Astrocyte (in vitro differentiated cells and primary cell): Measurements from ENCODE around the gene BLACAT1. TPM values are rescaled to one million over a fixed set of nuclear protein-coding genes. Genes with fewer than 3 reads are reported as not detected.

Experiments used
- DNase-seq: peaks from one replicate; pipeline ENCODE4 v3.0.0-alpha.2; 2010; ENCODE audit warnings: low read depth
- FAIRE-seq: peaks from 2 replicates; lab custom pipeline; 2011; peaks lifted over from hg19 to GRCh38; lab: Jason Lieb, UNC
- H2AFZ ChIP-seq: 2 replicates; pipeline ENCODE4 v1.6.0; 2012; ENCODE audit warnings: low read depth, low read length, inconsistent platforms
- H3K27ac ChIP-seq: 2 replicates; pipeline ENCODE4 v1.5.1; 2011; ENCODE audit warnings: low read depth, low read length, inconsistent platforms
- H3K27me3 ChIP-seq: 2 replicates; pipeline ENCODE4 v1.6.0; 2011; ENCODE audit warnings: low read length, inconsistent platforms; ENCODE audit not compliant: insufficient read depth
- H3K36me3 ChIP-seq: 2 replicates; pipeline ENCODE4 v1.5.1; 2011; ENCODE audit warnings: low read length, inconsistent platforms; ENCODE audit not compliant: insufficient read depth
- H3K4me1 ChIP-seq: 2 replicates; pipeline ENCODE4 v1.5.1; 2011; ENCODE audit warnings: low read length, inconsistent platforms; ENCODE audit not compliant: insufficient read depth
- H3K4me2 ChIP-seq: 2 replicates; pipeline ENCODE4 v1.6.0; 2012; ENCODE audit warnings: low read length, inconsistent platforms
- H3K4me3 ChIP-seq: 2 replicates; pipeline ENCODE4 v1.5.1; 2011; ENCODE audit warnings: low read depth, mild to moderate bottlenecking, low read length, inconsistent platforms; ENCODE audit not compliant: insufficient read depth
- H3K79me2 ChIP-seq: 2 replicates; pipeline ENCODE4 v1.6.0; 2012; ENCODE audit warnings: mild to moderate bottlenecking, low read length, inconsistent platforms; ENCODE audit not compliant: insufficient read depth
- H3K9ac ChIP-seq: 2 replicates; pipeline ENCODE4 v1.6.0; 2012; ENCODE audit warnings: mild to moderate bottlenecking, low read length, inconsistent platforms
- H3K9me3 ChIP-seq: 2 replicates; pipeline ENCODE4 v1.5.1; 2012; ENCODE audit warnings: low read depth, mild to moderate bottlenecking, low read length, inconsistent platforms; ENCODE audit not compliant: insufficient read depth
- H4K20me1 ChIP-seq: 2 replicates; pipeline ENCODE4 v1.6.0; 2012; ENCODE audit warnings: low read length, inconsistent platforms; ENCODE audit not compliant: insufficient read depth
- H3K27ac Mint-ChIP-seq: one replicate; pipeline ENCODE4 v1.8.0; 2021; ENCODE audit warnings: mild to moderate bottlenecking, mixed read lengths; ENCODE audit not compliant: unreplicated experiment
- H3K27me3 Mint-ChIP-seq: one replicate; pipeline ENCODE4 v1.8.0; 2021; ENCODE audit warnings: low read depth, mixed read lengths; ENCODE audit not compliant: unreplicated experiment
- H3K36me3 Mint-ChIP-seq: one replicate; pipeline ENCODE4 v1.8.0; 2021; ENCODE audit warnings: low read depth, mixed read lengths; ENCODE audit not compliant: unreplicated experiment
- H3K4me1 Mint-ChIP-seq: one replicate; pipeline ENCODE4 v1.8.0; 2021; ENCODE audit warnings: low read depth, mixed read lengths; ENCODE audit not compliant: unreplicated experiment
- H3K4me3 Mint-ChIP-seq: one replicate; pipeline ENCODE4 v1.8.0; 2021; ENCODE audit warnings: mild to moderate bottlenecking, moderate library complexity, mixed read lengths; ENCODE audit not compliant: unreplicated experiment
- H3K9me3 Mint-ChIP-seq: one replicate; pipeline ENCODE4 v1.8.0; 2021; ENCODE audit warnings: mild to moderate bottlenecking, mixed read lengths; ENCODE audit not compliant: unreplicated experiment
- CTCF ChIP-seq: IDR thresholded peaks from 2 replicates; pipeline ENCODE4 v1.5.1; 2011; ENCODE audit warnings: low read depth, mild to moderate bottlenecking, inconsistent platforms, low read length, moderate library complexity; ENCODE audit not compliant: insufficient read depth
- EZH2 ChIP-seq: IDR thresholded peaks from 2 replicates; pipeline ENCODE4 v1.6.1; 2012; ENCODE audit warnings: mild to moderate bottlenecking, low read length, inconsistent platforms; ENCODE audit not compliant: insufficient read depth
- total RNA-seq: library from RNA; stranded (reverse); gene quantifications from 2 replicates; pipeline ENCODE4 v1.2.1, GENCODE V29; 2021

BLACAT1 gene
- total RNA-seq, 1 donor from 2014 or later = 2.2 TPM

- peaks cover 5% of the 10 kb centered on the region for H4K20me1 ChIP-seq
- FAIRE-seq = no peak
- H3K4me1 ChIP-seq = peaks cover 10% of the 10 kb centered on the region
- H3K9me3 ChIP-seq = no peaks in the 10 kb centered on the region
- DNase-seq = no peak
- no peak overlapping the region for H3K9ac ChIP-seq
- H3K79me2 ChIP-seq = no peaks in the 10 kb centered on the region
- H3K36me3 ChIP-seq = no peaks in the 10 kb centered on the region
- TF ChIP-seq CTCF (no peak), EZH2 (no peak)
- H3K27me3 ChIP-seq = peaks cover 28% of the 10 kb centered on the region
- H3K4me3 Mint-ChIP-seq = no peak overlapping the region
- H3K27me3 Mint-ChIP-seq = peaks cover 20% of the 10 kb centered on the region
- no peak overlapping the region for H3K27ac Mint-ChIP-seq
- H3K4me1 Mint-ChIP-seq = peaks cover 21% of the 10 kb centered on the region
- H3K27ac ChIP-seq = no peak overlapping the region
- H3K9me3 Mint-ChIP-seq = no peaks in the 10 kb centered on the region
- H3K36me3 Mint-ChIP-seq = no peaks in the 10 kb centered on the region
- no peak overlapping the region for H2AFZ ChIP-seq
- no peak overlapping the region for H3K4me2 ChIP-seq
- H3K4me3 ChIP-seq = no peak overlapping the region
Observed at GRCh38 chr1:205436776-205437410, 19.0 kb downstream of the BLACAT1 start.

GRCh38 chr1:205435578-205436573 lies 20.0 kb downstream of the BLACAT1 start:
- Histone ChIP-seq H2AFZ (no peak overlapping the region), H3K4me1 (peaks cover 5% of the 10 kb centered on the region), H3K79me2 (no peaks in the 10 kb centered on the region), H3K4me3 (no peak overlapping the region), H3K27me3 (peaks cover 28% of the 10 kb centered on the region), H3K9me3 (no peaks in the 10 kb centered on the region), H3K4me2 (no peak overlapping the region), H3K36me3 (no peaks in the 10 kb centered on the region), H3K27ac (no peak overlapping the region), H3K9ac (no peak overlapping the region), H4K20me1 (peaks cover 4% of the 10 kb centered on the region)
- H3K36me3 Mint-ChIP-seq = no peaks in the 10 kb centered on the region
- no peak overlapping the region for H3K27ac Mint-ChIP-seq
- H3K4me3 Mint-ChIP-seq = no peak overlapping the region
- DNase-seq = no peak
- H3K4me1 Mint-ChIP-seq = peaks cover 14% of the 10 kb centered on the region
- TF ChIP-seq EZH2 (no peak), CTCF (no peak)
- peaks cover 22% of the 10 kb centered on the region for H3K27me3 Mint-ChIP-seq
- no peak for FAIRE-seq
- H3K9me3 Mint-ChIP-seq = no peaks in the 10 kb centered on the region
